ENCODE measurements around the gene FOXP1.

GRCh38 chr3:71194785-71195184 lies 388.7 kb downstream of the FOXP1 start:
- TF ChIP-seq CTCF (conservative IDR thresholded peaks at IDR 0.05 in 1 of 2, IDR thresholded peaks at IDR 0.05 in 1 of 2; ENCODE audit: extremely low read depth in 1 of 2, insufficient read depth in 1 of 2, low read depth in 1 of 2, low read length in 2 of 2), result no peak
- no peak for TF ChIP-seq EZH2 (IDR thresholded peaks at IDR 0.05; ENCODE audit: borderline replicate concordance, low read length)

Measured in mammary epithelial cell (primary cell).